H1 (cell line): ENCODE data around the gene CBLN3. TPM values are rescaled to one million over a fixed set of nuclear protein-coding genes. Genes with fewer than 3 reads are reported as not detected.

Experiments
- CTCF ChIA-PET: fragments of 300-600 bp; sonication (Branson Sonifier 250); formaldehyde crosslinking; loops from one replicate; lab custom pipeline; 2021; ENCODE audit not compliant: partially characterized antibody; lab: Charles Lee
- POLR2A ChIA-PET: fragments of 300-600 bp; sonication (Branson Sonifier 250); formaldehyde crosslinking; loops from one replicate; lab custom pipeline; 2021; ENCODE audit warnings: inconsistent platforms; ENCODE audit not compliant: partially characterized antibody; lab: Charles Lee
- DNase-seq, 2 experiments: peaks; one replicate each; pipeline versions ENCODE4 v3.0.0 to v3.0.0-alpha.2; 2010 to 2022; ENCODE audit warnings: low spot score in 2 of 2, low read depth in 1 of 2, mixed read lengths in 1 of 2
- FAIRE-seq: peaks from 2 replicates; lab custom pipeline; 2011; peaks lifted over from hg19 to GRCh38; lab: Jason Lieb, UNC
- H2AFZ ChIP-seq: 2 replicates; pipeline ENCODE4 v1.8.1; 2012; ENCODE audit warnings: low read length, inconsistent platforms
- H2AK5ac ChIP-seq: 2 replicates; pipeline ENCODE4 v1.6.1; 2013; ENCODE audit warnings: low read depth, low read length
- H2BK120ac ChIP-seq: replicated peaks from 2 replicates; pipeline ENCODE3; 2013; ENCODE audit warnings: low read depth, low read length, inconsistent platforms
- H2BK12ac ChIP-seq: 2 replicates; pipeline ENCODE4 v1.6.1; 2013; ENCODE audit warnings: low read depth, low read length
- H2BK15ac ChIP-seq: 2 replicates; pipeline ENCODE4 v1.6.1; 2013; ENCODE audit warnings: low read length
- H2BK20ac ChIP-seq: 2 replicates; pipeline ENCODE4 v1.6.1; 2013; ENCODE audit warnings: low read length
- H2BK5ac ChIP-seq: 2 replicates; pipeline ENCODE4 v1.6.1; 2013; ENCODE audit warnings: low read depth, low read length
- H3K14ac ChIP-seq: 2 replicates; pipeline ENCODE4 v1.6.1; 2013; ENCODE audit warnings: inconsistent platforms; ENCODE audit not compliant: insufficient read length
- H3K18ac ChIP-seq: 2 replicates; pipeline ENCODE4 v1.6.1; 2013; ENCODE audit warnings: low read length; ENCODE audit errors: extremely low read depth
- H3K23ac ChIP-seq: 2 replicates; pipeline ENCODE4 v1.6.1; 2013; ENCODE audit warnings: inconsistent platforms; ENCODE audit not compliant: insufficient read length
- H3K23me2 ChIP-seq: 2 replicates; pipeline ENCODE4 v1.6.1; 2013; ENCODE audit warnings: low read depth, low read length
- H3K27ac ChIP-seq: 2 replicates; pipeline ENCODE4 v1.6.1; 2011; ENCODE audit warnings: low read depth, low read length, inconsistent platforms
- H3K27me3 ChIP-seq, 4 experiments: replicated peaks in 1 of 4; 1 replicate in 1 of 4; 2 replicates in 3 of 4; pipeline versions ENCODE4 v1.6.1 to v1.8.1; 2011 to 2013; ENCODE audit warnings: low read length in 3 of 4, mild to moderate bottlenecking in 3 of 4, inconsistent platforms in 2 of 4, mixed read lengths in 2 of 4, moderate library complexity in 1 of 4; ENCODE audit not compliant: control insufficient read depth in 3 of 4, insufficient read depth in 3 of 4; ENCODE audit errors: extremely low read depth in 1 of 4
- H3K36me3 ChIP-seq, 4 experiments: 2 replicates each; pipeline versions ENCODE4 v1.6.1 to v1.8.1; 2011 to 2013; ENCODE audit warnings: mild to moderate bottlenecking in 4 of 4, low read length in 3 of 4, moderate library complexity in 2 of 4, control low read depth in 1 of 4, inconsistent platforms in 1 of 4; ENCODE audit not compliant: insufficient read depth in 4 of 4, control insufficient read depth in 2 of 4
- H3K4ac ChIP-seq: replicated peaks from 2 replicates; pipeline ENCODE3; 2013; ENCODE audit warnings: low read length, low read depth, mixed read lengths, inconsistent platforms; ENCODE audit not compliant: insufficient read length
- H3K4me1 ChIP-seq, 4 experiments: replicated peaks in 1 of 4; 1 replicate in 1 of 4; 2 replicates in 3 of 4; pipeline versions ENCODE4 v1.6.1 to v1.8.1; 2011 to 2013; ENCODE audit warnings: low read length in 3 of 4, inconsistent platforms in 2 of 4, mixed read lengths in 1 of 4; ENCODE audit not compliant: insufficient read depth in 4 of 4, control insufficient read depth in 3 of 4
- H3K4me2 ChIP-seq, 2 experiments: 2 replicates each; pipeline versions ENCODE4 v1.6.1 to v1.8.1; 2011 to 2013; ENCODE audit warnings: low read depth in 2 of 2, low read length in 2 of 2, control low read depth in 1 of 2, inconsistent platforms in 1 of 2, mild to moderate bottlenecking in 1 of 2; ENCODE audit not compliant: insufficient read depth in 1 of 2
- H3K4me3 ChIP-seq, 4 experiments: fragments of 200-600, 300-600 bp in 1 of 4; sonication (generic), shearing (Covaris generic), sonication (Bioruptor Twin) in 1 of 4; 2 replicates each; pipeline versions ENCODE4 v1.5.1 to v1.8.1; 2011 to 2016; ENCODE audit warnings: low read length in 4 of 4, low read depth in 3 of 4, control low read depth in 2 of 4, inconsistent platforms in 2 of 4, mild to moderate bottlenecking in 2 of 4, mixed read lengths in 1 of 4, moderate library complexity in 1 of 4; ENCODE audit not compliant: insufficient read depth in 2 of 4; ENCODE audit errors: extremely low read depth in 1 of 4
- H3K56ac ChIP-seq: replicated peaks from 2 replicates; pipeline ENCODE3; 2013; ENCODE audit warnings: low read depth, mild to moderate bottlenecking, mixed read lengths, low read length, inconsistent platforms; ENCODE audit not compliant: insufficient read length
- H3K79me1 ChIP-seq: 2 replicates; pipeline ENCODE4 v1.6.1; 2013; ENCODE audit warnings: low read depth, low read length, control low read depth
- H3K79me2 ChIP-seq, 2 experiments: 2 replicates each; pipeline versions ENCODE4 v1.6.1 to v1.8.1; 2012 to 2013; ENCODE audit warnings: low read length in 2 of 2, mild to moderate bottlenecking in 2 of 2, inconsistent platforms in 1 of 2; ENCODE audit not compliant: insufficient read depth in 2 of 2, control insufficient read depth in 1 of 2
- H3K9ac ChIP-seq, 4 experiments: replicated peaks in 1 of 4; 1 replicate in 1 of 4; 2 replicates in 3 of 4; pipeline versions ENCODE4 v1.6.1 to v1.8.1; 2011 to 2013; ENCODE audit warnings: low read depth in 3 of 4, low read length in 3 of 4, control low read depth in 2 of 4, mild to moderate bottlenecking in 2 of 4, moderate library complexity in 2 of 4, inconsistent platforms in 1 of 4; ENCODE audit errors: extremely low read depth in 1 of 4
- H3K9me3 ChIP-seq, 2 experiments: 2 replicates each; pipeline versions ENCODE4 v1.6.1 to v1.8.1; 2012 to 2013; ENCODE audit warnings: mild to moderate bottlenecking in 2 of 2, moderate library complexity in 2 of 2, control low read depth in 1 of 2, inconsistent platforms in 1 of 2, low read depth in 1 of 2, low read length in 1 of 2, mixed read lengths in 1 of 2; ENCODE audit not compliant: insufficient read depth in 2 of 2
- H4K20me1 ChIP-seq, 2 experiments: replicated peaks in 1 of 2; 2 replicates each; pipeline versions ENCODE3 to v1.8.1; 2011 to 2013; ENCODE audit warnings: inconsistent platforms in 2 of 2, low read length in 2 of 2, mild to moderate bottlenecking in 1 of 2; ENCODE audit not compliant: insufficient read depth in 2 of 2, control insufficient read depth in 1 of 2
- H4K5ac ChIP-seq: 2 replicates; pipeline ENCODE4 v1.6.1; 2013; ENCODE audit warnings: low read length, low read depth, mixed read lengths, inconsistent platforms; ENCODE audit not compliant: insufficient read length
- H4K8ac ChIP-seq: 2 replicates; pipeline ENCODE4 v1.8.0; 2013; ENCODE audit warnings: mild to moderate bottlenecking, moderate library complexity, low read length, inconsistent platforms; ENCODE audit not compliant: insufficient read depth; ENCODE audit errors: extremely low read depth
- H4K91ac ChIP-seq: replicated peaks from 2 replicates; pipeline ENCODE3; 2013; ENCODE audit warnings: low read length, mixed read lengths, inconsistent platforms; ENCODE audit not compliant: insufficient read length
- ATF2 ChIP-seq: IDR thresholded peaks from 2 replicates; pipeline ENCODE4 v1.6.1; 2012; ENCODE audit warnings: low read length, inconsistent platforms
- ATF3 ChIP-seq: IDR thresholded peaks from 2 replicates; pipeline ENCODE4 v1.6.1; 2011; ENCODE audit warnings: low read depth, mild to moderate bottlenecking, low read length; ENCODE audit not compliant: insufficient read depth
- EGR1 ChIP-seq: IDR thresholded peaks from 2 replicates; pipeline ENCODE4 v1.6.1; 2011; ENCODE audit warnings: low read depth, low read length, borderline replicate concordance
- KDM1A ChIP-seq: fragments of 200-600, 300-600 bp; sonication (generic); IDR thresholded peaks from 2 replicates; pipeline ENCODE4 v1.7.1; 2016; ENCODE audit warnings: mild to moderate bottlenecking, low read length, borderline replicate concordance
- MAFK ChIP-seq: IDR thresholded peaks from 2 replicates; pipeline ENCODE4 v1.6.1; 2012; ENCODE audit warnings: low read depth, mild to moderate bottlenecking, improper control_type of control experiment, low read length
- PHF8 ChIP-seq: fragments of 200-600 bp; sonication (generic); conservative IDR thresholded peaks from 2 replicates; pipeline ENCODE4 v1.7.1; 2012; ENCODE audit warnings: low read depth, mild to moderate bottlenecking, inconsistent platforms, low read length, moderate library complexity
- RBBP5 ChIP-seq: IDR thresholded peaks from 2 replicates; pipeline ENCODE4 v1.7.1; 2012; ENCODE audit warnings: low read depth, mild to moderate bottlenecking, inconsistent platforms, low read length, moderate library complexity, borderline replicate concordance
- TAF1 ChIP-seq: IDR thresholded peaks from 2 replicates; pipeline ENCODE4 v1.6.1; 2011; ENCODE audit warnings: mild to moderate bottlenecking, low read depth, low read length
- WGBS, 2 experiments: shearing (Covaris generic) in 1 of 2; methylation state at CpG; one replicate each; pipeline versions ENCODE4 v1.1.6 to v1.1.7; 2013 to 2015; ENCODE audit warnings: low lambda C conversion rate in 2 of 2, mixed read lengths in 2 of 2, inconsistent platforms in 1 of 2, low coverage in 1 of 2, missing lambda C conversion rate in 1 of 2; ENCODE audit not compliant: insufficient replicate concordance in 2 of 2, insufficient coverage in 1 of 2, insufficient read length in 1 of 2; ENCODE audit errors: extremely low coverage in 1 of 2, missing lambda C conversion rate in 1 of 2; 5-methylcytosine and 5-hydroxymethylcytosine counted together
- polyA plus RNA-seq, 7 experiments: library from polyadenylated mRNA; depleted of rRNA in 3 of 7; stranded (reverse) in 5 of 7; unstranded in 2 of 7; fragments of >200 nt in 5 of 7; fragments of 200-250 nt in 2 of 7; gene quantifications; 1 replicate in 5 of 7; 2 replicates in 1 of 7; 4 replicates in 1 of 7; pipeline versions ENCODE4 v1.2.1 to v1.2.3, GENCODE V29; 2011 to 2013; ENCODE audit warnings: missing spikeins in 2 of 7, mixed read lengths in 2 of 7
- total RNA-seq: library from RNA; stranded (reverse); fragmentation: NEBNext Ultra II Directional; extraction: Animal tissue kit (Norgen Biotek cat#: 25700); gene quantifications from 2 replicates; pipeline ENCODE4 v1.2.1, GENCODE V29; 2021

Gene CBLN3
- total and polyA plus RNA-seq, 2 of the 8 experiments (the other 6 are each of a cell fraction or from before 2014, with no cell fraction given), result 0.54 to 1.00 TPM

GRCh38 chr14:24398653-24399446, 30.6 kb downstream of the CBLN3 start, which contains the start of gene NYNRIN:
Gene NYNRIN (plus strand): TSS chr14:24399003. CDS start chr14:24399247, 244 bp downstream.
- DNase-seq (peak in 1 of 2 experiments; percentile 81), FAIRE-seq (no peak)
- peak within 1 kb of the TSS; percentile 87 for H3K18ac ChIP-seq
- H3K56ac ChIP-seq, result no peak within 1 kb of the TSS
- H2BK5ac ChIP-seq, result peak within 1 kb of the TSS; percentile 30; the same call in 1 of the 2 replicates
- peak within 1 kb of the TSS; percentile 50 for H2BK120ac ChIP-seq
- POLR2A ChIA-PET, result interaction anchor here (0.9 to 3.4 kb wide), 8 partner anchors 8 to 37 kb away, joined by 3 to 20 read pairs (median 3); partner anchors contain the start of genes CBLN3 and KHNYN
- H3K79me1 ChIP-seq, result no peaks in the 10 kb centered on the region
- H4K5ac ChIP-seq, result peak within 1 kb of the TSS; percentile 2
- H3K27me3 ChIP-seq, result peaks cover 0 to 3% (median 0%) of the 10 kb centered on the region in 4 experiments; a peak in 1 of 7 replicates
- H3K4me2 ChIP-seq, result peak within 1 kb of the TSS; percentile 93 to 98
- H3K4me1 ChIP-seq, result peaks cover 0 to 14% (median 10%) of the 10 kb centered on the region in 4 experiments
- peak within 1 kb of the TSS; percentile 36 for H3K4ac ChIP-seq
- H2AFZ ChIP-seq, result peak within 1 kb of the TSS; percentile 42; the same call in 1 of the 2 replicates
- H3K4me3 ChIP-seq, result peak within 1 kb of the TSS; percentile 68 to 80 (median 78)
- CTCF ChIA-PET, result interaction anchor here (1.2 to 10.7 kb wide), 8 partner anchors 14 to 67 kb away, joined by 3 to 69 read pairs (median 4); partner anchors contain the start of gene ADCY4
- H4K20me1 ChIP-seq, result no peaks in the 10 kb centered on the region
- H3K23ac ChIP-seq, result no peak within 1 kb of the TSS
- 4% methylated on average over 4 of the region's 57 CpGs; no CpG with 5 or more reads in 1 of the 2 experiments for WGBS, 2 experiments
- H2BK12ac ChIP-seq, result peak within 1 kb of the TSS; percentile 84; the same call in 1 of the 2 replicates
- no peak within 1 kb of the TSS; the same call in 1 of the 2 replicates for H2AK5ac ChIP-seq
- H4K8ac ChIP-seq, result no peak within 1 kb of the TSS; the same call in 1 of the 2 replicates
- peak within 1 kb of the TSS; percentile 31; the same call in 1 of the 2 replicates for H2BK15ac ChIP-seq
- H3K79me2 ChIP-seq, result no peaks in the 10 kb centered on the region
- H3K9ac ChIP-seq, result peak within 1 kb of the TSS; percentile 31 to 42 (median 37); a peak in 4 of 7 replicates
- peak within 1 kb of the TSS; percentile 70 for H4K91ac ChIP-seq
- H3K23me2 ChIP-seq, result peaks cover 10% of the 10 kb centered on the region; the same call in 1 of the 2 replicates
- no peak within 1 kb of the TSS for H3K14ac ChIP-seq
- H3K36me3 ChIP-seq, result no peaks in the 10 kb centered on the region
- peak within 1 kb of the TSS; percentile 80; the same call in 1 of the 2 replicates for H2BK20ac ChIP-seq
- H3K27ac ChIP-seq, result no peak within 1 kb of the TSS
- no peaks in the 10 kb centered on the region for H3K9me3 ChIP-seq
- TF ChIP-seq KDM1A (no peak), ATF3 (no peak), PHF8 (peak; percentile 35; the same call in 1 of the 2 replicates), TAF1 (no peak), RBBP5 (no peak), ATF2 (no peak), MAFK (no peak), EGR1 (no peak)
